NCI-H1930 (cell line): ENCODE results near the gene PCDHB14.
A peak's percentile ranks its signal among the peaks of the same experiment; 100 is the strongest.
"Not testable (repeated sequence)": the region's sequence is repeated elsewhere in the genome, so short reads cannot be mapped to it uniquely, and the experiment has no call there.

ENCODE experiments used
- DNase-seq, 2 experiments: peaks; one replicate each; lab custom pipeline; 2025; lab: John Stamatoyannopoulos, UW

The PCDHB14 gene

DNA sequence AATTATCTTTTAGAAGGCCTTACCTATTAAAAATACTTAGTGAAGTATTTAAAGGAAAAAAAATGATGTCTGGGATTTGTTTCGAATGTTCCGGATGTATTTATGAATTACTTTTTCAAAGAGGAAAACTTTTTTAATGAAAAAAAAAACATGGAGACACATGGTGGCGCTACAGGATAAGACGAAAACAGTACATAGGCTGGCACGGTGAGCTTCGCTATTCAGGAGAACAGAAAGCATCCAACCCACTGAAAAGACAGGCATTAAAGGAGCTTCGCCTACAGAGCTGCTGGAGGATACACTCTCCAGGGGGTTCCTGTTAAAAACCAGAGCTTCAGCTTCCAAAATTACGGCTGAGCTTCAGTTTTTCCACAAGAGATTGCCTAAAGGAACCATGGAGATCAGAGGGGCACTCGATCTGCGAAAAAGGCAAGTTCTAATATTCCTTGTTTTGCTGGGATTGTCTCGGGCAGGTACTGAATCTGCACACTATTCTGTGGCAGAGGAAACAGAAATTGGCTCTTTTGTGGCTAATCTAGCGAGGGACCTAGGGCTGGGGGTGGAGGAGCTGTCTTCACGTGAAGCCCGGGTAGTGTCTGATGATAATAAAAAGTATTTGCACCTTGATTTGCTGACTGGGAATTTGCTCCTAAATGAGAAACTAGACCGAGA, at the start of gene PCDHB14:
PCDHB14 (plus strand) TSS at position 232 of the 672 bp plus-strand sequence; CDS start at position 395, 163 bp downstream.
- peak in 1 of 2 experiments; percentile 16 for DNase-seq

DNA sequence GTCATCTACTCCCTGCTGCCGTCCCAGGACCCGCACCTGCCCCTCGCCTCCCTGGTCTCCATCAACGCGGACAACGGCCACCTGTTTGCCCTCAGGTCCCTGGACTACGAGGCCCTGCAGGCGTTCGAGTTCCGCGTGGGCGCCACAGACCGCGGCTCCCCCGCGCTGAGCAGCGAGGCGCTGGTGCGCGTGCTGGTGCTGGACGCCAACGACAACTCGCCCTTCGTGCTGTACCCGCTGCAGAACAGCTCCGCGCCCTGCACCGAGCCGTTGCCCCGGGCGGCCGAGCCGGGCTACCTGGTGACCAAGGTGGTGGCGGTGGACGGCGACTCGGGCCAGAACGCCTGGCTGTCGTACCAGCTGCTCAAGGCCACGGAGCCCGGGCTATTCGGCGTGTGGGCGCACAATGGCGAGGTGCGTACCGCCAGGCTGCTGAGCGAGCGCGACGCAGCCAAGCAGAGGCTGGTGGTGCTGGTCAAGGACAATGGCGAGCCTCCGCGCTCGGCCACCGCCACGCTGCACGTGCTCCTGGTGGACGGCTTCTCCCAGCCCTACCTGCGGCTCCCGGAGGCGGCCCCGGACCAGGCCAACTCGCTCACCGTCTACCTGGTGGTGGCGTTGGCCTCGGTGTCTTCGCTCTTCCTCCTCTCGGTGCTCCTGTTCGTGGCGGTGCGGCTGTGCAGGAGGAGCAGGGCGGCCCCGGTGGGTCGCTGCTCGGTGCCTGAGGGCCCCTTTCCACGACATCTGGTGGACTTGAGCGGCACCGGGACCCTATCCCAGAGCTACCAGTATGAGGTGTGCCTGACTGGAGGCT, 48.6 kb upstream of the PCDHB14 start:
- DNase-seq = not testable (repeated sequence)

DNA sequence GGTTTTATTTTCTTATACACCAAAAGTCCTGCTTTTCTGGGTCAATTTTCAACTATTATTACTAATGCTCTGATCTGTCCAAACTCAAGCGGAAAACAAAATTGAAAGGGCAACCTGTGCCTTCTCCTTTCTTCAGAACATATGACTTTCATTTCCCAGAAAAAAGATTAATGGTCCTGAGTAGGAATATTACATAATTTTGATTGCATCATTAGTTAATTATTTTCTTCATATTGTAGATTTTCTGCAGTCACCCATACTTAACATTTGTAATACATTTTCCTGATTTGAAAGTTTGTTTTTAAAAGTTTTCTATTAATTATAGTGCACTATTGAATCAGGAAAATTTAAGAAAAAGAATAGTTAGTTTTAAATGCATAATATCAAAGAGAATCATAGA, 47.2 kb upstream of the PCDHB14 start:
- no peak for DNase-seq

DNA sequence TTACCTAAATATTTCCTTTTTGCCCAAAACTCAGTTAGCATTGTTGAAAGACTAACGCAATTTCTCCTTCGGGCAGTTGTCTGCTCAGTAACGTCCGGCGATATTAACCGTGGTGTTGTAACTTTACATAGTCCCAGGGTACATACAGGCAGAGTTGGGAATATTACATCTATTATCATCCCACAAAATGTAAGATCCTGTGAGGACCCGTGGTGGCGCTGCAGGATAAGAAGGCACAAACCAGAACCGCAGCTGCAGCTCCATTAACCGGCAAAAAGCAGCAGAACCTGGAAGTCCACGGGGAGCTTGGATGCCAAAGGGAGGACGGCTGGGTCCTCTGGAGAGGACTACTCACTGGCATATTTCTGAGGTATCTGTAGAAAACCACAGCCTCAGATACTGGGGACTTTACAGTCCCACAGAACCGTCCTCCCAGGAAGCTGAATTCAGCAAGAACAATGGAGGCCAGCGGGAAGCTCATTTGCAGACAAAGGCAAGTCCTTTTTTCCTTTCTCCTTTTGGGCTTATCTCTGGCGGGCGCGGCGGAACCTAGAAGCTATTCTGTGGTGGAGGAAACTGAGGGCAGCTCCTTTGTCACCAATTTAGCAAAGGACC, 45.5 kb upstream of the PCDHB14 start, which contains the start of gene PCDHB8:
PCDHB8 (plus strand) TSS at position 214 of the 615 bp plus-strand sequence; CDS start at position 459, 245 bp downstream.
- DNase-seq = peak; percentile 19 to 47

DNA sequence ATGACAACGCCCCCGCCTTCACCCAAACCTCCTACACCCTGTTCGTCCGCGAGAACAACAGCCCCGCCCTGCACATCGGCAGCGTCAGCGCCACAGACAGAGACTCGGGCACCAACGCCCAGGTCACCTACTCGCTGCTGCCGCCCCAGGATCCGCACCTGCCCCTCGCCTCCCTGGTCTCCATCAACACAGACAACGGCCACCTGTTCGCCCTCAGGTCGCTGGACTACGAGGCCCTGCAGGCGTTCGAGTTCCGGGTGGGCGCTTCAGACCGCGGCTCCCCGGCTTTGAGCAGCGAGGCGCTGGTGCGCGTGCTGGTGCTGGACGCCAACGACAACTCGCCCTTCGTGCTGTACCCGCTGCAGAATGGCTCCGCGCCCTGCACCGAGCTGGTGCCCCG, 43.8 kb upstream of the PCDHB14 start:
- not testable (repeated sequence) for DNase-seq

DNA sequence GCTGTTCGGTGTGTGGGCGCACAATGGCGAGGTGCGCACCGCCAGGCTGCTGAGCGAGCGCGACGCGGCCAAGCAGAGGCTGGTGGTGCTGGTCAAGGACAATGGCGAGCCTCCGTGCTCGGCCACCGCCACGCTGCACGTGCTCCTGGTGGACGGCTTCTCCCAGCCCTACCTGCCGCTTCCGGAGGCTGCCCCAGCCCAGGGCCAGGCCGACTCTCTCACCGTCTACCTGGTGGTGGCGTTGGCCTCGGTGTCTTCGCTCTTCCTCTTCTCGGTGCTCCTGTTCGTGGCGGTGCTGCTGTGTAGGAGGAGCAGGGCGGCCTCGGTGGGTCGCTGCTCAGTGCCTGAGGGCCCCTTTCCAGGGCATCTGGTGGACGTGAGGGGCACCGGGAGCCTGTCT, 43.3 kb upstream of the PCDHB14 start:
- DNase-seq = not testable (repeated sequence)

DNA sequence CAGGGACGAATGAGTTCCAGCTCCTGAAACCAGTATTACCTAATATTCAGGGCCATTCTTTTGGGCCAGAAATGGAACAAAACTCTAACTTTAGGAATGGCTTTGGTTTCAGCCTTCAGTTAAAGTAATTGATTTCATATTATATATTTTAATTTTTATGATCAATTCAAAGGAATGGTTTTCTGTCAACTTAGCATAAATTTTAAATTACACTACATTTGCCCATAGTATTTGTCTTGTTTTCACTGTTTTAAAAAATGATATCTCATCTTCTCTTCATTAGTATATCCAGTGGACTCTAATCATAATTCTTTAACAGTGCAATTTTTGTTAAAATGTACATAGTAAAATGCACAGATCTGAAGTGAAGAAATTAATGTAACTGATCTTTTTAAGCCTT, 42.8 kb upstream of the PCDHB14 start:
- DNase-seq = no peak

DNA sequence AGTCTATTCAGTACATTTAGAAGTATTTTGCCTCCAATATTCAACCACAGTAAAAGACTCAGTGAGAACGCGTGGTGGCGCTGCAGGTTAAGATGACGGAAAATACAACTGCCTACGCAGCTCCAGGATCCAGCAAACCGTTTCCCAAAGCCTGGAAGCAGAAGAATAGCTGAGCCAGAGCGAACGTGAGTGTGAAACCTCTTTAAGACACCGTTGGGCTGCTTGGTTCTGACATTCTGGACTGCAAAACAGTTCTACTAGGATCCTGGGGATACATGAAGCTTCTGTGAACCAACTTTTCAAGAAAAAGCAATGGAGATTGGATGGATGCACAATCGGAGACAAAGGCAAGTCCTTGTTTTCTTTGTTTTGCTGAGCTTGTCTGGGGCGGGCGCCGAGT, 40.9 kb upstream of the PCDHB14 start, which contains the start of gene PCDHB16:
PCDHB16 (plus strand) TSS at position 140 of the 400 bp plus-strand sequence; CDS start at position 313, 173 bp downstream.
- DNase-seq = no peak

DNA sequence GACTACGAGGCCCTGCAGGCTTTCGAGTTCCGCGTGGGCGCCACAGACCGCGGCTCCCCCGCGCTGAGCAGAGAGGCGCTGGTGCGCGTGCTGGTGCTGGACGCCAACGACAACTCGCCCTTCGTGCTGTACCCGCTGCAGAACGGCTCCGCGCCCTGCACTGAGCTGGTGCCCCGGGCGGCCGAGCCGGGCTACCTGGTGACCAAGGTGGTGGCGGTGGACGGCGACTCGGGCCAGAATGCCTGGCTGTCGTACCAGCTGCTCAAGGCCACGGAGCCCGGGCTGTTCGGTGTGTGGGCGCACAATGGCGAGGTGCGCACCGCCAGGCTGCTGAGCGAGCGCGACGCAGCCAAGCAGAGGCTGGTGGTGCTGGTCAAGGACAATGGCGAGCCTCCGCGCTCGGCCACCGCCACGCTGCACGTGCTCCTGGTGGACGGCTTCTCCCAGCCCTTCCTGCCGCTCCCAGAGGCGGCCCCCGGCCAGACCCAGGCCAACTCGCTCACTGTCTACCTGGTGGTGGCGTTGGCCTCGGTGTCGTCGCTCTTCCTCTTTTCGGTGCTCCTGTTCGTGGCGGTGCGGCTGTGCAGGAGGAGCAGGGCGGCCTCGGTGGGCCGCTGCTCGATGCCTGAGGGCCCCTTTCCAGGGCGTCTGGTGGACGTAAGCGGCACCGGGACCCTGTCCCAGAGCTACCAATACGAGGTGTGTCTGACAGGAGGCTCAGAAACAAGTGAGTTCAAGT, 38.9 kb upstream of the PCDHB14 start:
- DNase-seq = not testable (repeated sequence)

DNA sequence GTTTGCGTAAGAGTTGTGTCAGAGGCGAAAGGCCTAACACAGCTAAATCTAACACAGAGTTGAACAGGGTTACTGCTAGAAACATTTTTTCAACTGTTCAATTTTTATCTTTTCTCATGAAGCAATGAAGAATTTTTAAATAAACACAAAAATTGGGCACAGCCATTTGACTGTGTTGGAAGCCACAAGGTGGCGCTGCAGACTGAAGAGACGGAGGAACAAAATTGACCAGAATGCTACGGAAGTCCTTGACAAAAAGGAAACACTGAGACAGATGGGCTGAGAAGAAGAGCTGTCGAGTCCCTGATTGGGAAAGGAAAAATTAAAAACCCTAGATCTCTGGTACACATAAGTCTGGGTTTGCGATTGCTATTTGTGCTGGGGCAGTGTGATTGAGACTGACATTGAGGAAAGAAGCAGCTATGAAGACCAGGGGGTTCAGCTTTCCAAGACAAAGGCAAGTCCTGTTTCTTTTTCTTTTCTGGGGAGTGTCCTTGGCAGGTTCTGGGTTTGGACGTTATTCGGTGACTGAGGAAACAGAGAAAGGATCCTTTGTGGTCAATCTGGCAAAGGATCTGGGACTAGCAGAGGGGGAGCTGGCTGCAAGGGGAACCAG, 36.1 kb upstream of the PCDHB14 start, which contains the start of gene PCDHB9:
PCDHB9 (plus strand) TSS at position 265 of the 616 bp plus-strand sequence; CDS start at position 423, 158 bp downstream.
- peak; percentile 2 to 23 for DNase-seq

DNA sequence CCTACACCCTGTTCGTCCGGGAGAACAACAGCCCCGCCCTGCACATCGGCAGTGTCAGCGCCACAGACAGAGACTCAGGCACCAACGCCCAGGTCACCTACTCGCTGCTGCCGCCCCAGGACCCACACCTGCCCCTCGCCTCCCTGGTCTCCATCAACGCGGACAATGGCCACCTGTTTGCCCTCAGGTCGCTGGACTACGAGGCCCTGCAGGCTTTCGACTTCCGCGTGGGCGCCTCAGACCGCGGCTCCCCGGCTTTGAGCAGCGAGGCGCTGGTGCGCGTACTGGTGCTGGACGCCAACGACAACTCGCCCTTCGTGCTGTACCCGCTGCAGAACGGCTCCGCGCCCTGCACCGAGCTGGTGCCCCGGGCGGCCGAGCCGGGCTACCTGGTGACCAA, 34.5 kb upstream of the PCDHB14 start:
- DNase-seq = not testable (repeated sequence)

DNA sequence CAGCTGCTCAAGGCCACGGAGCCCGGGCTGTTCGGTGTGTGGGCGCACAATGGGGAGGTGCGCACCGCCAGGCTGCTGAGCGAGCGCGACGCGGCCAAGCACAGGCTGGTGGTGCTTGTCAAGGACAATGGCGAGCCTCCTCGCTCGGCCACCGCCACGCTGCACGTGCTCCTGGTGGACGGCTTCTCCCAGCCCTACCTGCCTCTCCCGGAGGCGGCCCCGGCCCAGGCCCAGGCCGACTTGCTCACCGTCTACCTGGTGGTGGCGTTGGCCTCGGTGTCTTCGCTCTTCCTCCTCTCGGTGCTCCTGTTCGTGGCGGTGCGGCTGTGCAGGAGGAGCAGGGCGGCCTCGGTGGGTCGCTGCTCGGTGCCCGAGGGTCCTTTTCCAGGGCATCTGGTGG, 34.0 kb upstream of the PCDHB14 start:
- DNase-seq = not testable (repeated sequence)

DNA sequence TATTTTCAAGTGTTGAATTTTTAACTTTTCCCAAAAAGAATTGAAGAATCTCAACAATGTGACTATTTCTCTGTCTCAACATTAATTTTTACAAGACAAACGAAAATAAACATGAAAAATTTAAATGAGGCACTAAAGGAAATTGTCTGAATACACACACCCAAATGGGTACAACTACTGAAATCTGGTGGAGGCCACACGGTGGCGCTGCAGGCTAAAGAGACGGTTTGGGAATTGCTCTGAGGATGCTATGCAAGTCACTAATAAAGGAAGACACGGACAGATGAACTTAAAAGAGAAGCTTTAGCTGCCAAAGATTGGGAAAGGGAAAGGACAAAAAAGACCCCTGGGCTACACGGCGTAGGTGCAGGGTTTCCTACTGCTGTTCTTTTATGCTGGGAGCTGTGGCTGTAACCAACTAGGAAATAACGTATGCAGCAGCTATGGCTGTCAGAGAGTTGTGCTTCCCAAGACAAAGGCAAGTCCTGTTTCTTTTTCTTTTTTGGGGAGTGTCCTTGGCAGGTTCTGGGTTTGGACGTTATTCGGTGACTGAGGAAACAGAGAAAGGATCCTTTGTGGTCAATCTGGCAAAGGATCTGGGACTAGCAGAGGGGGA, 30.9 kb upstream of the PCDHB14 start, which contains the start of gene PCDHB10:
PCDHB10 (plus strand) TSS at position 244 of the 616 bp plus-strand sequence; CDS start at position 444, 200 bp downstream.
- DNase-seq = peak; percentile 28 to 42

DNA sequence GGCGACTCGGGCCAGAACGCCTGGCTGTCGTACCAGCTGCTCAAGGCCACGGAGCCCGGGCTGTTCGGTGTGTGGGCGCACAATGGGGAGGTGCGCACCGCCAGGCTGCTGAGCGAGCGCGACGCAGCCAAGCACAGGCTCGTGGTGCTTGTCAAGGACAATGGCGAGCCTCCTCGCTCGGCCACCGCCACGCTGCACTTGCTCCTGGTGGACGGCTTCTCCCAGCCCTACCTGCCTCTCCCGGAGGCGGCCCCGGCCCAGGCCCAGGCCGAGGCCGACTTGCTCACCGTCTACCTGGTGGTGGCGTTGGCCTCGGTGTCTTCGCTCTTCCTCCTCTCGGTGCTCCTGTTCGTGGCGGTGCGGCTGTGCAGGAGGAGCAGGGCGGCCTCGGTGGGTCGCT, 28.8 kb upstream of the PCDHB14 start:
- not testable (repeated sequence) for DNase-seq

DNA sequence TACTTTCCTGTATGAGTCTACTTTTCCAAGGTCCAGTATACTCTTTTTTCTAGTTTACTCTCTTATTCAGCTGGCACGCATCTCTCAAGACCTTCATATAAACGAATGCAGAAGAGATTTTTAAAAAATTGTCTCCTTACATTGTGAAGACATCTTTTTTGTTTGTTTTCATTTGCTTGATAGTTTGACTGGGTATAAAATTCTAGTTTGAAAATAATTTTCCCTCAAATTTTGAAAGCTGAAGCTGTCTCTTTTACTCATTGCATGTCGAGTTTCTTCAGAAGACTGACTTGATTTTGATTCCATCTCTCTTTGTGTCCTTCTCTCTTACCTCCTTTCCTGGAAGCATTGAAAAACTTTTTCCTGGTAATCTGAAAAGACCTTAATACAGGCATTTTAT, 26.8 kb upstream of the PCDHB14 start:
- no peak for DNase-seq

DNA sequence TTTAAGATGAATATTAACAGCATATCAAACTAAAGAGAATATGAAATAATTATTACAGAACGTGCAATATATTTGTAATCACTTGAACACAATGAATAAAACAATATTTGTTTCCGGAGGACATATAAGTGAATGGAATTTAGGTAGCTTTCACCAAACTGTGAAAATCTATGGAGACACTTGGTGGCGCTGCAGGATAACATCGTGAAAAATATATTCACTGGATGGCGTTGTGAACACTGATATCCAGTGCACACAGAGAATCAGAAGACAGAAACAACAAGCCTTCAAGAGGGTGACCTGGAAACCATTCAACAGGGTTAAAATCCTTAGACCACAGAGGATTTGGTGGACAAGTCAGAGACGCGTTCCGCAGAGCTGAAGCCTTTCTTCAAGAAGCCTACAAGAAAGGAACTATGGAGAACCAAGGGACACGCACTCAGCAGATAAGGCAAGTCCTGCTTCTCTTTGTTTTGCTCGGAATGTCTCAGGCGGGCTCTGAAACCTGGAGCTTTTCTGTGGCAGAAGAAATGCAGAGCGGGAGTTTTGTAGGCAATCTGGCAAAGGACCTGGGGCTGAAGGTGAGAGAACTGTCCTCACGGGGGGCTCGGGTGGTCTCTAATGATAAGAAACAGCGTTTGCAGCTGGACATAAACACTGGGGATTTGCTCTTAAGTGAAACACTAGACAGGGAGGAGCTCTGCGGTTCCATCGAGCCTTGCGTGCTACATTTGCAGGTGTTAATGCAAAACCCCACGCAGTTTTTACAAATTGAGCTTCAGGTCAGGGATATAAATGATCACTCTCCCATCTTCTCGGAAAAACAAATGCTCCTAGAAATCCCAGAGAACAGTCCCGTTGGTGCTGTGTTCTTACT, 23.5 kb upstream of the PCDHB14 start, which contains the start of gene PCDHB11:
PCDHB11 (plus strand) TSS at position 269 of the 877 bp plus-strand sequence; CDS start at position 417, 148 bp downstream.
- peak; percentile 5 to 70 for DNase-seq

DNA sequence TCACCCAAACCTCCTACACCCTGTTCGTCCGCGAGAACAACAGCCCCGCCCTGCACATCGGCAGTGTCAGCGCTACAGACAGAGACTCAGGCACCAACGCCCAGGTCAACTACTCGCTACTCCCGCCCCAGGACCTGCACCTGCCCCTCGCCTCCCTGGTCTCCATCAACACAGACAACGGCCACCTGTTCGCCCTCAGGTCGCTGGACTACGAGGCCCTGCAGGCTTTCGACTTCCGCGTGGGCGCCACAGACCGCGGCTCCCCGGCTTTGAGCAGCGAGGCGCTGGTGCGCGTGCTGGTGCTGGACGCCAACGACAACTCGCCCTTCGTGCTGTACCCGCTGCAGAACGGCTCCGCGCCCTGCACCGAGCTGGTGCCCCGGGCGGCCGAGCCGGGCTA, 22.0 kb upstream of the PCDHB14 start:
- not testable (repeated sequence) for DNase-seq

DNA sequence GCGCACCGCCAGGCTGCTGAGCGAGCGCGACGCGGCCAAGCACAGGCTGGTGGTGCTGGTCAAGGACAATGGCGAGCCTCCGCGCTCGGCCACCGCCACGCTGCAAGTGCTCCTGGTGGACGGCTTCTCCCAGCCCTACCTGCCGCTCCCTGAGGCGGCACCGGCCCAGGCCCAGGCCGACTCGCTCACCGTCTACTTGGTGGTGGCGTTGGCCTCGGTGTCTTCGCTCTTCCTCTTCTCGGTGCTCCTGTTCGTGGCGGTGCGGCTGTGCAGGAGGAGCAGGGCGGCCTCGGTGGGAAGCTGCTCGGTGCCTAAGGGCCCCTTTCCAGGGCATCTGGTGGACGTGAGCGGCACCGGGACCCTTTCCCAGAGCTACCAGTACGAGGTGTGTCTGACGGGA, 21.5 kb upstream of the PCDHB14 start:
- DNase-seq = not testable (repeated sequence)

DNA sequence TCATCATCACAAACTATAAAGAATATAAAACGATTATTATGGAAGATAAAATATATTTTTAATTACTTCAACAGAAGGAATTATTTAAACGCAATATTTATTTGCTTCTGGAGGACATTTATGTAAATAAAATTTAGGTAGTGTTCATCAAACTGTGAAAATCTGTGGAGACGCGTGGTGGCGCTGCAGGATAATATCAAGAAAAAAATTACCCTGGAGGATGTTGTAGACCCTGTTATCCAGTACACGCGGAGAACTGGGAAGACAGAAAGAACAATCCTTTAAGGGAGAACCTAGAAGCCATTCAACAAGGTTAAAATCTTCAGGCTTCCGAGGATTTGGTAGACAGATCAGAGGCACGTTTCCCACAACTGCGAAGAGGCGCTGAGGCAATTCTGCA, 14.7 kb upstream of the PCDHB14 start, which contains the start of gene PCDHB12:
PCDHB12 (plus strand) TSS at position 242 of the 400 bp plus-strand sequence. CDS start 189 bp downstream, outside the sequence.
- no peak for DNase-seq
